ENCODE data around the gene ATXN1. TPM values are rescaled to one million over a fixed set of nuclear protein-coding genes. Genes with fewer than 3 reads are reported as not detected.

ATXN1 gene
- total and polyA plus RNA-seq, 7 experiments from 2014 or later: 1.5 to 82.7 (median 42.4) TPM

- peaks cover 41 to 83% (median 80%) of the 10 kb centered on the region in 7 donors for H3K4me1 Mint-ChIP-seq
- peak overlapping the region; percentile 91 to 99 (median 96) for H3K27ac Mint-ChIP-seq
- ATAC-seq (no peak), DNase-seq (no peak)
- ChIA-PET POLR2A (no interaction called here), CTCF (interaction anchor here (2.0 to 3.2 kb wide), 2 partner anchors 11 to 12 kb away, joined by 4 to 25 read pairs; no protein-coding TSS in a partner anchor)
- intact Hi-C loops (cut with micrococcal nuclease): loop anchor here (2.0 to 5.0 kb wide), 8 partner anchors 84 to 1941 kb away; partner anchors contain the start of genes DEK (in 2 of the 2), NUP153 (in 2 of the 2), FAM8A1 (in 1 of the 2) and GMPR (in 1 of the 2)
- Histone ChIP-seq H3K4me3 (ENCODE audit: low read length) (no peak overlapping the region), H3K27ac (ENCODE audit: low read depth, low read length) (peak overlapping the region; percentile 84), H3K36me3 (ENCODE audit: control insufficient read depth in 2 of 3, insufficient read depth in 3 of 3, low read length in 3 of 3) (peaks cover 0 to 1% (median 0%) of the 10 kb centered on the region in 3 experiments), H3K27me3 (ENCODE audit: control insufficient read depth in 2 of 2, insufficient read depth in 2 of 2, low read length in 2 of 2) (no peaks in the 10 kb centered on the region), H3K4me1 (ENCODE audit: control insufficient read depth in 2 of 2, insufficient read depth in 2 of 2, low read length in 2 of 2) (peaks cover 58 to 72% of the 10 kb centered on the region in 2 donors), H3K9me3 (ENCODE audit: control insufficient read depth in 2 of 3, low read length in 3 of 3) (no peaks in the 10 kb centered on the region)
- H3K36me3 Mint-ChIP-seq: peaks cover 0 to 24% (median 4%) of the 10 kb centered on the region in 5 donors
- H3K4me3 Mint-ChIP-seq: peak overlapping the region in 2 of 10 donors; percentile 85 to 86
- peaks cover 0 to 2% (median 0%) of the 10 kb centered on the region in 11 donors for H3K9me3 Mint-ChIP-seq
- no peaks in the 10 kb centered on the region for H3K27me3 Mint-ChIP-seq
Observed at GRCh38 chr6:16321341-16321710, 439.9 kb downstream of the ATXN1 start.

GRCh38 chr6:16320533-16321340 lies 440.5 kb downstream of the ATXN1 start:
- peak overlapping the region; percentile 43 for H3K4me3 ChIP-seq (ENCODE audit: low read length)
- Mint-ChIP-seq H3K27me3 (no peaks in the 10 kb centered on the region), H3K36me3 (peaks cover 0 to 18% (median under 1%) of the 10 kb centered on the region in 5 donors), H3K4me3 (peak overlapping the region; percentile 67 to 86 (median 78)), H3K27ac (peak overlapping the region; percentile 91 to 97 (median 95)), H3K4me1 (peaks cover 41 to 83% (median 80%) of the 10 kb centered on the region in 7 donors), H3K9me3 (peaks cover 0 to 2% (median 0%) of the 10 kb centered on the region in 11 donors)
- H3K27me3 ChIP-seq (ENCODE audit: control insufficient read depth in 2 of 2, insufficient read depth in 2 of 2, low read length in 2 of 2): no peaks in the 10 kb centered on the region
- no peaks in the 10 kb centered on the region for H3K9me3 ChIP-seq (ENCODE audit: control insufficient read depth in 2 of 3, low read length in 3 of 3)
- peak in 1 of 9 donors; percentile 19 for DNase-seq
- peaks cover 58 to 72% of the 10 kb centered on the region in 2 donors for H3K4me1 ChIP-seq (ENCODE audit: control insufficient read depth in 2 of 2, insufficient read depth in 2 of 2, low read length in 2 of 2)
- H3K27ac ChIP-seq (ENCODE audit: low read depth, low read length): peak overlapping the region; percentile 84
- ATAC-seq: no peak
- intact Hi-C loops (cut with micrococcal nuclease): loop anchor here (1.0 to 5.0 kb wide), 13 partner anchors 11 to 1942 kb away; partner anchors contain the start of genes DEK (in 2 of the 2), NUP153 (in 2 of the 2), ATXN1 (in 1 of the 2) and FAM8A1 (in 1 of the 2)
- POLR2A ChIA-PET: interaction anchor here (1.0 to 1.5 kb wide), 3 partner anchors 89 to 442 kb away, joined by 3 to 4 read pairs (median 3); partner anchors contain the start of gene ATXN1
- CTCF ChIA-PET: interaction anchor here (0.8 to 2.0 kb wide), 4 partner anchors 8 to 450 kb away, joined by 3 to 4 read pairs (median 3); no protein-coding TSS in a partner anchor
- no peaks in the 10 kb centered on the region for H3K36me3 ChIP-seq (ENCODE audit: control insufficient read depth in 2 of 3, insufficient read depth in 3 of 3, low read length in 3 of 3)

- H3K4me1 Mint-ChIP-seq: peaks cover 41 to 78% (median 74%) of the 10 kb centered on the region in 7 donors
- peak; percentile 70 for ATAC-seq
- no peaks in the 10 kb centered on the region for H3K27me3 Mint-ChIP-seq
- ChIA-PET CTCF (interaction anchor here (0.8 to 2.0 kb wide), 5 partner anchors 8 to 451 kb away, joined by 3 to 4 read pairs (median 3); no protein-coding TSS in a partner anchor), POLR2A (interaction anchor here (0.7 to 1.5 kb wide), 5 partner anchors 89 to 443 kb away, joined by 3 to 4 read pairs (median 3); partner anchors contain the start of gene ATXN1)
- H3K9me3 Mint-ChIP-seq: peaks cover 0 to 2% (median 0%) of the 10 kb centered on the region in 11 donors
- H3K4me3 Mint-ChIP-seq: peak overlapping the region; percentile 67 to 86 (median 78)
- Histone ChIP-seq H3K27ac (ENCODE audit: low read depth, low read length) (peak overlapping the region; percentile 84), H3K4me3 (ENCODE audit: low read length) (peak overlapping the region; percentile 43), H3K9me3 (ENCODE audit: control insufficient read depth in 2 of 3, low read length in 3 of 3) (no peaks in the 10 kb centered on the region), H3K27me3 (ENCODE audit: control insufficient read depth in 2 of 2, insufficient read depth in 2 of 2, low read length in 2 of 2) (no peaks in the 10 kb centered on the region), H3K4me1 (ENCODE audit: control insufficient read depth in 2 of 2, insufficient read depth in 2 of 2, low read length in 2 of 2) (peaks cover 58 to 72% of the 10 kb centered on the region in 2 donors), H3K36me3 (ENCODE audit: control insufficient read depth in 2 of 3, insufficient read depth in 3 of 3, low read length in 3 of 3) (no peaks in the 10 kb centered on the region)
- intact Hi-C loops (cut with micrococcal nuclease): loop anchor here (1.0 to 5.0 kb wide), 14 partner anchors 11 to 1942 kb away; partner anchors contain the start of genes DEK (in 2 of the 2), GMPR (in 2 of the 2), NUP153 (in 2 of the 2) and ATXN1 (in 1 of the 2)
- peak overlapping the region; percentile 91 to 97 (median 95) for H3K27ac Mint-ChIP-seq
- peaks cover 0 to 11% (median 0%) of the 10 kb centered on the region in 5 donors for H3K36me3 Mint-ChIP-seq
- DNase-seq: peak; percentile 33 to 91 (median 79)
Observed at GRCh38 chr6:16319813-16320532, 441.3 kb downstream of the ATXN1 start.

GRCh38 chr6:16318953-16319720 lies 442.1 kb downstream of the ATXN1 start:
- Histone ChIP-seq H3K27ac (ENCODE audit: low read depth, low read length) (peak overlapping the region; percentile 84), H3K4me3 (ENCODE audit: low read length) (peak overlapping the region; percentile 43), H3K4me1 (ENCODE audit: control insufficient read depth in 2 of 2, insufficient read depth in 2 of 2, low read length in 2 of 2) (peaks cover 58 to 69% of the 10 kb centered on the region in 2 donors), H3K36me3 (ENCODE audit: control insufficient read depth in 2 of 3, insufficient read depth in 3 of 3, low read length in 3 of 3) (no peaks in the 10 kb centered on the region), H3K27me3 (ENCODE audit: control insufficient read depth in 2 of 2, insufficient read depth in 2 of 2, low read length in 2 of 2) (no peaks in the 10 kb centered on the region), H3K9me3 (ENCODE audit: control insufficient read depth in 2 of 3, low read length in 3 of 3) (no peaks in the 10 kb centered on the region)
- ChIA-PET CTCF (interaction anchor here (0.8 to 4.4 kb wide), 6 partner anchors 9 to 451 kb away, joined by 3 to 35 read pairs (median 3); no protein-coding TSS in a partner anchor), POLR2A (interaction anchor here (0.6 to 1.5 kb wide), 9 partner anchors 9 to 444 kb away, joined by 3 to 6 read pairs (median 3); partner anchors contain the start of gene ATXN1)
- H3K4me1 Mint-ChIP-seq: peaks cover 41 to 72% (median 69%) of the 10 kb centered on the region in 7 donors
- peaks cover 0 to 2% (median 0%) of the 10 kb centered on the region in 11 donors for H3K9me3 Mint-ChIP-seq
- H3K27ac Mint-ChIP-seq: peak overlapping the region; percentile 91 to 97 (median 95)
- ATAC-seq: no peak
- DNase-seq: no peak
- H3K27me3 Mint-ChIP-seq: no peaks in the 10 kb centered on the region
- peak overlapping the region in 9 of 10 donors; percentile 68 to 86 (median 79) for H3K4me3 Mint-ChIP-seq
- peaks cover 0 to 9% (median 0%) of the 10 kb centered on the region in 5 donors for H3K36me3 Mint-ChIP-seq
- intact Hi-C loops (cut with micrococcal nuclease): loop anchor here in 1 of 2 donors (2.0 kb wide), 1 partner anchor 80 kb away; the partner anchor contains the start of gene GMPR

GRCh38 chr6:16318538-16318937 lies 442.7 kb downstream of the ATXN1 start:
- Mint-ChIP-seq H3K27me3 (no peaks in the 10 kb centered on the region), H3K36me3 (peaks cover 0 to 8% (median 0%) of the 10 kb centered on the region in 5 donors), H3K9me3 (peaks cover 0 to 2% (median 0%) of the 10 kb centered on the region in 11 donors), H3K4me3 (peak overlapping the region in 4 of 10 donors; percentile 29 to 85 (median 54)), H3K27ac (peak overlapping the region; percentile 91 to 97 (median 95)), H3K4me1 (peaks cover 37 to 68% (median 64%) of the 10 kb centered on the region in 7 donors)
- ChIA-PET CTCF (interaction anchor here (0.7 to 4.4 kb wide), 4 partner anchors 15 to 452 kb away, joined by 4 to 35 read pairs (median 4); no protein-coding TSS in a partner anchor), POLR2A (interaction anchor here (0.6 to 1.0 kb wide), 3 partner anchors 10 to 441 kb away, joined by 3 to 6 read pairs (median 3); no protein-coding TSS in a partner anchor)
- ATAC-seq: no peak
- H3K9me3 ChIP-seq (ENCODE audit: control insufficient read depth in 2 of 3, low read length in 3 of 3): no peaks in the 10 kb centered on the region
- H3K36me3 ChIP-seq (ENCODE audit: control insufficient read depth in 2 of 3, insufficient read depth in 3 of 3, low read length in 3 of 3): no peaks in the 10 kb centered on the region
- no peak overlapping the region for H3K4me3 ChIP-seq (ENCODE audit: low read length)
- H3K27ac ChIP-seq (ENCODE audit: low read depth, low read length): peak overlapping the region; percentile 84
- H3K27me3 ChIP-seq (ENCODE audit: control insufficient read depth in 2 of 2, insufficient read depth in 2 of 2, low read length in 2 of 2): no peaks in the 10 kb centered on the region
- peak in 1 of 9 donors; percentile 54 for DNase-seq
- peaks cover 52 to 63% of the 10 kb centered on the region in 2 donors for H3K4me1 ChIP-seq (ENCODE audit: control insufficient read depth in 2 of 2, insufficient read depth in 2 of 2, low read length in 2 of 2)
- intact Hi-C loops (cut with micrococcal nuclease): loop anchor here in 1 of 2 donors (2.0 kb wide), 1 partner anchor 80 kb away; the partner anchor contains the start of gene GMPR
